Calu3 (cell line): ENCODE measurements around the gene TMEM225B. TPM values are rescaled to one million over a fixed set of nuclear protein-coding genes. Genes with fewer than 3 reads are reported as not detected.
"Not testable (repeated sequence)": the region's sequence is repeated elsewhere in the genome, so short reads cannot be mapped to it uniquely, and the experiment has no call there.

Experiments
- BruUV-seq: library from RNA; stranded (reverse); fragments of 400-500 nt; replicated peaks from 2 replicates; lab custom pipeline; 2021; lab: Mats Ljungman, UMichigan
- CTCF ChIA-PET: fragments of 300-600 bp; sonication (Branson Sonifier 250); formaldehyde crosslinking; loops from one replicate; lab custom pipeline; 2022; ENCODE audit warnings: antibody characterized with exemption; lab: Charles Lee
- DNase-seq: peaks from one replicate; pipeline ENCODE4 v3.0.0; 2022
- H3K27ac Mint-ChIP-seq: one replicate; pipeline ENCODE4 v1.8.0; 2022; ENCODE audit warnings: mixed read lengths; ENCODE audit not compliant: unreplicated experiment
- H3K27me3 Mint-ChIP-seq: one replicate; pipeline ENCODE4 v1.8.0; 2022; ENCODE audit warnings: mixed read lengths; ENCODE audit not compliant: unreplicated experiment
- H3K36me3 Mint-ChIP-seq: one replicate; pipeline ENCODE4 v1.8.0; 2022; ENCODE audit warnings: mild to moderate bottlenecking, moderate library complexity, mixed read lengths; ENCODE audit not compliant: insufficient read depth, unreplicated experiment
- H3K4me1 Mint-ChIP-seq: one replicate; pipeline ENCODE4 v1.8.0; 2022; ENCODE audit warnings: mild to moderate bottlenecking, low read depth, mixed read lengths; ENCODE audit not compliant: unreplicated experiment
- H3K4me3 Mint-ChIP-seq: one replicate; pipeline ENCODE4 v1.8.0; 2022; ENCODE audit warnings: mild to moderate bottlenecking, low read depth, moderate library complexity, mixed read lengths; ENCODE audit not compliant: unreplicated experiment
- H3K9me3 Mint-ChIP-seq: one replicate; pipeline ENCODE4 v1.8.0; 2022; ENCODE audit warnings: low read depth, mixed read lengths; ENCODE audit not compliant: unreplicated experiment
- CTCF ChIP-seq: fragments of 200-600 bp; IDR thresholded peaks from one replicate; pipeline ENCODE4 v1.8.0; 2022; ENCODE audit warnings: antibody characterized with exemption; ENCODE audit not compliant: unreplicated experiment
- intact Hi-C: fragments of 100-400 bp; cut with micrococcal nuclease; formaldehyde crosslinking; loops from one replicate; pipeline ENCODE4 v1.10.0; 2022; ENCODE audit not compliant: unreplicated experiment
- total RNA-seq: library from RNA; stranded (reverse); gene quantifications from 2 replicates; pipeline ENCODE4 v1.2.3, GENCODE V29; 2022

Gene TMEM225B
- total RNA-seq, 1 experiment from 2014 or later: not detected

- CTCF ChIA-PET: no interaction called here
- intact Hi-C loops: no loop called here
- Mint-ChIP-seq H3K27ac (no peak overlapping the region), H3K4me3 (no peak overlapping the region), H3K27me3 (no peaks in the 10 kb centered on the region), H3K36me3 (peaks cover 3% of the 10 kb centered on the region), H3K9me3 (no peaks in the 10 kb centered on the region), H3K4me1 (no peaks in the 10 kb centered on the region)
- no peak for TF ChIP-seq CTCF
- no TSS peak for BruUV-seq
- DNase-seq: no peak
Observed at GRCh38 chr7:99651290-99651689, 53.2 kb downstream of the TMEM225B start.

- intact Hi-C loops: no loop called here
- TF ChIP-seq CTCF: no peak
- Mint-ChIP-seq H3K4me1 (no peaks in the 10 kb centered on the region), H3K4me3 (no peak overlapping the region), H3K27me3 (no peaks in the 10 kb centered on the region), H3K36me3 (peaks cover 3% of the 10 kb centered on the region), H3K27ac (no peak overlapping the region), H3K9me3 (peaks cover 3% of the 10 kb centered on the region)
- CTCF ChIA-PET: no interaction called here
- BruUV-seq: no TSS peak
- DNase-seq: no peak
Observed at GRCh38 chr7:99652671-99653070, 54.6 kb downstream of the TMEM225B start.

- H3K9me3 Mint-ChIP-seq, BruUV-seq, H3K27me3 Mint-ChIP-seq, H3K4me1 Mint-ChIP-seq, H3K27ac Mint-ChIP-seq, DNase-seq, H3K36me3 Mint-ChIP-seq, CTCF ChIA-PET, H3K4me3 Mint-ChIP-seq, intact Hi-C loops: not testable (repeated sequence)
Observed at GRCh38 chr7:99653269-99653668, 55.2 kb downstream of the TMEM225B start.

GRCh38 chr7:99653754-99654153, 55.7 kb downstream of the TMEM225B start:
- Mint-ChIP-seq H3K4me3 (no peak overlapping the region), H3K9me3 (peaks cover 8% of the 10 kb centered on the region), H3K36me3 (peaks cover 5% of the 10 kb centered on the region), H3K27ac (no peak overlapping the region), H3K27me3 (no peaks in the 10 kb centered on the region), H3K4me1 (no peaks in the 10 kb centered on the region)
- DNase-seq: no peak
- intact Hi-C loops: no loop called here
- CTCF ChIA-PET: no interaction called here
- no peak for TF ChIP-seq CTCF
- no TSS peak for BruUV-seq

- intact Hi-C loops, CTCF ChIA-PET, H3K4me3 Mint-ChIP-seq, H3K27ac Mint-ChIP-seq, H3K4me1 Mint-ChIP-seq, DNase-seq, H3K27me3 Mint-ChIP-seq, H3K9me3 Mint-ChIP-seq, BruUV-seq: not testable (repeated sequence)
- H3K36me3 Mint-ChIP-seq: peaks cover 10% of the 10 kb centered on the region
Observed at GRCh38 chr7:99654626-99655025, 56.6 kb downstream of the TMEM225B start.

- H3K9me3 Mint-ChIP-seq: peaks cover 12% of the 10 kb centered on the region
- DNase-seq, intact Hi-C loops, BruUV-seq, H3K27me3 Mint-ChIP-seq, H3K4me1 Mint-ChIP-seq, H3K27ac Mint-ChIP-seq, CTCF ChIA-PET, H3K4me3 Mint-ChIP-seq: not testable (repeated sequence)
- H3K36me3 Mint-ChIP-seq: peaks cover 15% of the 10 kb centered on the region
Observed at GRCh38 chr7:99657879-99658278, 59.8 kb downstream of the TMEM225B start.
